Neural progenitor cell (in vitro differentiated cells): ENCODE data around the gene WRAP53.

Experiments
- CTCF ChIP-seq: fragments of 200-600 bp; sonication (generic); IDR thresholded peaks from 2 replicates; pipeline ENCODE4 v1.5.1; 2017; ENCODE audit warnings: antibody characterized with exemption, mild to moderate bottlenecking
- EZH2 ChIP-seq: fragments of 200-600 bp; sonication (generic); IDR thresholded peaks from 2 replicates; pipeline ENCODE4 v1.6.1; 2017; ENCODE audit warnings: antibody characterized with exemption, mild to moderate bottlenecking, moderate library complexity
- EZH2phosphoT487 ChIP-seq: fragments of 200-600 bp; sonication (generic); IDR thresholded peaks from 2 replicates; pipeline ENCODE4 v1.6.1; 2017; ENCODE audit warnings: antibody characterized with exemption

- TF ChIP-seq CTCF (no peak), EZH2phosphoT487 (no peak), EZH2 (no peak)
These were observed 18.5 kb downstream of the WRAP53 start for GRCh38 chr17:7706631-7707354.
